ENCODE results near the gene GALNT14.

GALNT14 gene

GRCh38 chr2:31070339-31071125, 67.7 kb downstream of the GALNT14 start:
- TF ChIP-seq CTCF (IDR thresholded peaks at IDR 0.05; ENCODE audit: borderline replicate concordance, insufficient read depth, low read depth, low read length) = no peak
- H3K4me3 ChIP-seq (ENCODE audit: low read depth, low read length) = no peak overlapping the region

GRCh38 chr2:31069643-31070325, 68.5 kb downstream of the GALNT14 start:
- no peak overlapping the region for H3K4me3 ChIP-seq (ENCODE audit: low read depth, low read length)
- TF ChIP-seq CTCF (IDR thresholded peaks at IDR 0.05; ENCODE audit: borderline replicate concordance, insufficient read depth, low read depth, low read length) = no peak

- H3K4me3 ChIP-seq (ENCODE audit: low read depth, low read length) = no peak overlapping the region
- TF ChIP-seq CTCF (IDR thresholded peaks at IDR 0.05; ENCODE audit: borderline replicate concordance, insufficient read depth, low read depth, low read length) = no peak
Observed at GRCh38 chr2:31067259-31067658, 71.0 kb downstream of the GALNT14 start.

GRCh38 chr2:31066551-31066950, 71.7 kb downstream of the GALNT14 start:
- no peak for TF ChIP-seq CTCF (IDR thresholded peaks at IDR 0.05; ENCODE audit: borderline replicate concordance, insufficient read depth, low read depth, low read length)
- H3K4me3 ChIP-seq (ENCODE audit: low read depth, low read length) = no peak overlapping the region

GRCh38 chr2:31066086-31066485, 72.2 kb downstream of the GALNT14 start:
- no peak for TF ChIP-seq CTCF (IDR thresholded peaks at IDR 0.05; ENCODE audit: borderline replicate concordance, insufficient read depth, low read depth, low read length)

GRCh38 chr2:31065356-31065755, 72.9 kb downstream of the GALNT14 start:
- no peak overlapping the region for H3K4me3 ChIP-seq (ENCODE audit: low read depth, low read length)
- TF ChIP-seq CTCF (IDR thresholded peaks at IDR 0.05; ENCODE audit: borderline replicate concordance, insufficient read depth, low read depth, low read length) = no peak

More at GRCh38 chr2:31066086-31066485, 72.2 kb downstream of the GALNT14 start:
- no peak overlapping the region for H3K4me3 ChIP-seq (ENCODE audit: low read depth, low read length)

GRCh38 chr2:31060397-31060796, 77.8 kb downstream of the GALNT14 start:
- H3K4me3 ChIP-seq (ENCODE audit: low read depth, low read length) = no peak overlapping the region
- TF ChIP-seq CTCF (IDR thresholded peaks at IDR 0.05; ENCODE audit: borderline replicate concordance, insufficient read depth, low read depth, low read length) = no peak

Measured in GM12875 (cell line).